HL-60/S4 (cell line): ENCODE results near the gene HCAR3.
"Not testable (repeated sequence)": the region's sequence is repeated elsewhere in the genome, so short reads cannot be mapped to it uniquely, and the experiment has no call there.

Source experiments
- in situ Hi-C: fragments of 300-500 bp; cut with MboI; formaldehyde crosslinking; loops from 2 replicates; pipeline ENCODE4 v1.14.3; 2022; ENCODE audit warnings: low sequenced_read_pairs

Gene HCAR3

GRCh38 chr12:122676015-122676414 is 40.6 kb downstream of the HCAR3 start:
- in situ Hi-C loops = not testable (repeated sequence)

- in situ Hi-C loops = no loop called here
These were observed 44.1 kb downstream of the HCAR3 start for GRCh38 chr12:122672515-122672914.

- in situ Hi-C loops = no loop called here
These were observed 47.1 kb downstream of the HCAR3 start for GRCh38 chr12:122669397-122670070.

GRCh38 chr12:122668268-122668667 is 48.3 kb downstream of the HCAR3 start:
- in situ Hi-C loops = no loop called here

- in situ Hi-C loops = no loop called here
These were observed 50.9 kb downstream of the HCAR3 start for GRCh38 chr12:122665759-122666158.

GRCh38 chr12:122665349-122665748 is 51.3 kb downstream of the HCAR3 start:
- in situ Hi-C loops = no loop called here
